ENCODE data around the gene LRRC8A. TPM values are rescaled to one million over a fixed set of nuclear protein-coding genes. Genes with fewer than 3 reads are reported as not detected.

LRRC8A gene
- total and polyA plus RNA-seq, 2 of the 8 experiments (the other 6 are each of a cell fraction or from before 2014, with no cell fraction given): 103 to 111 TPM

- peaks cover 3 to 20% (median 11%) of the 10 kb centered on the region in 4 experiments for H3K36me3 ChIP-seq (ENCODE audit: control insufficient read depth in 2 of 4, insufficient read depth in 4 of 4, low read length in 3 of 4)
- FAIRE-seq (no peak), DNase-seq (ENCODE audit: low read depth in 1 of 2, low spot score in 2 of 2) (no peak)
- no peak overlapping the region for H2BK20ac ChIP-seq (ENCODE audit: low read length)
- no peak overlapping the region for H3K9ac ChIP-seq (replicated peaks in 1 of 4; ENCODE audit: extremely low read depth in 1 of 4, low read depth in 3 of 4, low read length in 3 of 4)
- H4K91ac ChIP-seq (replicated peaks; ENCODE audit: insufficient read length, low read length): peak overlapping the region; percentile 5
- no peak overlapping the region for H4K8ac ChIP-seq (ENCODE audit: extremely low read depth, insufficient read depth, low read length)
- H3K4me1 ChIP-seq (replicated peaks in 1 of 4; ENCODE audit: control insufficient read depth in 3 of 4, insufficient read depth in 4 of 4, low read length in 3 of 4): peaks cover 6 to 30% (median 18%) of the 10 kb centered on the region in 4 experiments
- H2BK120ac ChIP-seq (replicated peaks; ENCODE audit: low read depth, low read length): no peak overlapping the region
- POLR2A ChIA-PET (ENCODE audit: partially characterized antibody): interaction anchor here (1.1 to 1.6 kb wide), 4 partner anchors 10 to 64 kb away, joined by 3 to 5 read pairs (median 4); partner anchors contain the start of gene PHYHD1
- 90% methylated on average over 8 of the region's 8 CpGs; no CpG with 5 or more reads in 1 of the 2 experiments for WGBS, 2 experiments (ENCODE audit: extremely low coverage in 1 of 2, insufficient coverage in 1 of 2, insufficient read length in 1 of 2, insufficient replicate concordance in 2 of 2, low coverage in 1 of 2, low lambda C conversion rate in 2 of 2, missing lambda C conversion rate in 1 of 2)
- H4K20me1 ChIP-seq (replicated peaks in 1 of 2; ENCODE audit: control insufficient read depth in 1 of 2, insufficient read depth in 2 of 2, low read length in 2 of 2): peaks cover 0 to 10% of the 10 kb centered on the region in 2 experiments
- H3K4me2 ChIP-seq (ENCODE audit: insufficient read depth in 1 of 2, low read depth in 2 of 2, low read length in 2 of 2): no peak overlapping the region
- peaks cover 25 to 83% of the 10 kb centered on the region in 2 experiments for H3K79me2 ChIP-seq (ENCODE audit: control insufficient read depth in 1 of 2, insufficient read depth in 2 of 2, low read length in 2 of 2)
- no peak overlapping the region for H2BK15ac ChIP-seq (ENCODE audit: low read length)
- 0 out of 2 replicates have a peak overlapping the region, but pooled peaks have one; percentile 33 for H2AK5ac ChIP-seq (ENCODE audit: low read depth, low read length)
- H2BK12ac ChIP-seq (ENCODE audit: low read depth, low read length): no peak overlapping the region
- H3K4me3 ChIP-seq (ENCODE audit: extremely low read depth in 1 of 4, insufficient read depth in 2 of 4, low read depth in 3 of 4, low read length in 4 of 4): no peak overlapping the region
- no peaks in the 10 kb centered on the region for H3K9me3 ChIP-seq (ENCODE audit: insufficient read depth in 2 of 2, low read depth in 1 of 2, low read length in 1 of 2)
- no peak overlapping the region for H3K23ac ChIP-seq (ENCODE audit: insufficient read length)
- no peak overlapping the region for H3K4ac ChIP-seq (replicated peaks; ENCODE audit: insufficient read length, low read depth, low read length)
- H3K18ac ChIP-seq (ENCODE audit: extremely low read depth, low read length): no peak overlapping the region
- H2BK5ac ChIP-seq (ENCODE audit: low read depth, low read length): peak overlapping the region; percentile 72; the same call in 1 of the 2 replicates
- no peak overlapping the region for H3K56ac ChIP-seq (replicated peaks; ENCODE audit: insufficient read length, low read depth, low read length)
- no peaks in the 10 kb centered on the region for H3K27me3 ChIP-seq (replicated peaks in 1 of 4; ENCODE audit: control insufficient read depth in 3 of 4, extremely low read depth in 1 of 4, insufficient read depth in 3 of 4, low read length in 3 of 4)
- H2AFZ ChIP-seq (ENCODE audit: low read length): no peak overlapping the region
- H3K79me1 ChIP-seq (ENCODE audit: low read depth, low read length): peaks cover 32% of the 10 kb centered on the region
- CTCF ChIA-PET (ENCODE audit: partially characterized antibody): interaction anchor here (1.0 kb wide), 1 partner anchor 22 kb away, joined by 4 read pairs; no protein-coding TSS in a partner anchor
- peak overlapping the region; percentile 38; the same call in 1 of the 2 replicates for H3K27ac ChIP-seq (ENCODE audit: low read depth, low read length)
- H4K5ac ChIP-seq (ENCODE audit: insufficient read length, low read depth, low read length): no peak overlapping the region
- H3K14ac ChIP-seq (ENCODE audit: insufficient read length): no peak overlapping the region
- peaks cover 6% of the 10 kb centered on the region for H3K23me2 ChIP-seq (ENCODE audit: low read depth, low read length)
- TF ChIP-seq KDM5A (IDR thresholded peaks at IDR 0.05; ENCODE audit: low read length) (no peak), GTF2F1 (IDR thresholded peaks at IDR 0.05; ENCODE audit: borderline replicate concordance, low read depth, low read length) (no peak), YY1 (IDR thresholded peaks at IDR 0.05; ENCODE audit: low read depth, low read length) (no peak), POLR2AphosphoS5 (IDR thresholded peaks at IDR 0.05; ENCODE audit: low read depth, low read length) (no peak), CBX5 (IDR thresholded peaks at IDR 0.05; ENCODE audit: low read depth, low read length) (no peak)
These were observed 3.4 kb downstream of the LRRC8A start for GRCh38 chr9:128885376-128885775.
